ENCODE results near the gene LRRC28.

DNA sequence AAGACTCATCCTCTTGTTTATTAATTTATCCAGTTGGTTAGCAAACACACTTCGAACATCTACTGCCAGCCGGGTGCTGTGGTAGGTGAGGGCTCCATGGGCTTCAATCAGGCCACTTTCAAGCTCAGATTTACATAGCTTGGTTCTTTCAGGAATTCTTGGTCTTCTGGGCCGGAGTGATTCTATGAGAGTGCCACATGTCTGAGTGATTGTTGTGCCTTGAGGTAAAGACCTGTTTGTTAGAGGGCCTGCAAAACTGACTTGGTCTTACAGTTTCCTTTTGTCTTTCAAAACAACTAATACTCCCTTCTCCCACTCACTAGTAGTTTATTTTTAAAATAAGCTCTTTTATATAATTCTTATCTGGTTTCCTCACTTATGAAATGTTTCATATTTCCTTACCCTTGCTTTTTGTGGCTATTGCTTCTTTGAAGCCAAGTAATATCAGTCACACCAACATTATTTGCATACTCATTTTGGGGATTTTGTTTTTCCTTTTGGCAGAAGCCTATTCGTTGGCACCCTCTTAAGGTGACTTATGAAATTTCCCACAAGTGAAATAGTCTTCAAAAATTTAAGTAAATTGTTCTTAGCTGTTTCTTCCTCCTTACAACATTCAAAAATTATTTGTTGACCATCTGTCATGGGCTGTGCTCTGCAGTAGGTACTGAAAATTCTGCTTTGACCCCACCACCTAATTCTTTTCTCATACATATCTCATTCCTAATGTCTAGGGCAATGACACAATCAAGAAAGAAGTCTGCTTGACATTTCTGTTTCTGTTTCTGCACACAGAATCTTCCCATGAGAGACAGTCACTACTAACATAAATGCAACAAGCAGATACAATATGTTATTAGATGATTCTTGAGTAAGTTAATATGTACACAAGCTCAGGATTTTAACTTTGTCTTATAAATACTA, 120.2 kb downstream of the LRRC28 start:
- TF ChIP-seq, protein P1, sequence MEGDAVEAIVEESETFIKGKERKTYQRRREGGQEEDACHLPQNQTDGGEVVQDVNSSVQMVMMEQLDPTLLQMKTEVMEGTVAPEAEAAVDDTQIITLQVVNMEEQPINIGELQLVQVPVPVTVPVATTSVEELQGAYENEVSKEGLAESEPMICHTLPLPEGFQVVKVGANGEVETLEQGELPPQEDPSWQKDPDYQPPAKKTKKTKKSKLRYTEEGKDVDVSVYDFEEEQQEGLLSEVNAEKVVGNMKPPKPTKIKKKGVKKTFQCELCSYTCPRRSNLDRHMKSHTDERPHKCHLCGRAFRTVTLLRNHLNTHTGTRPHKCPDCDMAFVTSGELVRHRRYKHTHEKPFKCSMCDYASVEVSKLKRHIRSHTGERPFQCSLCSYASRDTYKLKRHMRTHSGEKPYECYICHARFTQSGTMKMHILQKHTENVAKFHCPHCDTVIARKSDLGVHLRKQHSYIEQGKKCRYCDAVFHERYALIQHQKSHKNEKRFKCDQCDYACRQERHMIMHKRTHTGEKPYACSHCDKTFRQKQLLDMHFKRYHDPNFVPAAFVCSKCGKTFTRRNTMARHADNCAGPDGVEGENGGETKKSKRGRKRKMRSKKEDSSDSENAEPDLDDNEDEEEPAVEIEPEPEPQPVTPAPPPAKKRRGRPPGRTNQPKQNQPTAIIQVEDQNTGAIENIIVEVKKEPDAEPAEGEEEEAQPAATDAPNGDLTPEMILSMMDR (IDR thresholded peaks at IDR 0.05), result no peak
- TF ChIP-seq EZH2 (IDR thresholded peaks at IDR 0.05; ENCODE audit: borderline replicate concordance, insufficient read depth, low read depth, low read length, poor library complexity, severe bottlenecking), result no peak
